GM19240 (cell line): ENCODE measurements around the gene KCNQ5.

Source experiments
- DNase-seq: peaks from one replicate; pipeline ENCODE4 v3.0.0; 2011; ENCODE audit warnings: low spot score; ENCODE audit not compliant: insufficient read length

KCNQ5 gene

DNA sequence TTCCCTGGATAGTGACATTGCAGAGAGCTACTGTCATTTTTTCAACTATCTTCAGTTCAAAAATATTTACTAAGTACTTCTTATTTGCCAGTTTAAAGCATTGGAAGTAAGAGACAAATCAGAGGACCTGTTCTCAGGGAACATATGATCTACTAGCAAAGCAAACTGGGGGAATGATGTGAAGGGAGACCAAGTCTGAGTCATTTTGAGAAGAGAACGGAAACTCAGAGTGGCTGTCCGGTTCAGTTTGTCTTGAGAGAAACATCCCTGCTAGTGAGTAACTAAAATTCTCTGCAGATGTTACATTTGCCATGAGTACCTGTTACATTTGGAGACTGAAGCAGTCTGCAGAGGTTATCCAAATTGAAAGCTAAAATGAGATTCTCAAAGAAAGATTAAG is 118.3 kb downstream of the KCNQ5 start:
- peak; percentile 15 for DNase-seq

DNA sequence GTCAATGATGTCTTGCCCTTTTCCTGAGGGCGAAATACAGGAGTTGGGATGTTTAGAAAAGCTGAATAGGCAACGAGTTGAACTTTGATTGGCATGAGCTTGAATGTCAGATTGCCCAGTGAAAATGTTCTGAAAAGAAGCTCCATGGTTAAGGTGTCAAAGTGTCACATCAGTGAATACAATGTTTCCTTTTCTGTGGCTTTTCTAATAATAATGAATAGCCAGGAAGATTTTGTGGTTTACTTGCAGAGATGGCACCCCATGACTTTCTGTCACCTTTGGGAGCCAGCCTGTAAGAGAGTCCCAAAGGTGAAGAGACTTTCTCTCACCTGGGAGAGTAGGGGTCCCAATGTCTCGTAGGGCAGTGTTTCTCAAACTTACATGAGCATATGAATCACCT is 119.2 kb downstream of the KCNQ5 start:
- no peak for DNase-seq

DNA sequence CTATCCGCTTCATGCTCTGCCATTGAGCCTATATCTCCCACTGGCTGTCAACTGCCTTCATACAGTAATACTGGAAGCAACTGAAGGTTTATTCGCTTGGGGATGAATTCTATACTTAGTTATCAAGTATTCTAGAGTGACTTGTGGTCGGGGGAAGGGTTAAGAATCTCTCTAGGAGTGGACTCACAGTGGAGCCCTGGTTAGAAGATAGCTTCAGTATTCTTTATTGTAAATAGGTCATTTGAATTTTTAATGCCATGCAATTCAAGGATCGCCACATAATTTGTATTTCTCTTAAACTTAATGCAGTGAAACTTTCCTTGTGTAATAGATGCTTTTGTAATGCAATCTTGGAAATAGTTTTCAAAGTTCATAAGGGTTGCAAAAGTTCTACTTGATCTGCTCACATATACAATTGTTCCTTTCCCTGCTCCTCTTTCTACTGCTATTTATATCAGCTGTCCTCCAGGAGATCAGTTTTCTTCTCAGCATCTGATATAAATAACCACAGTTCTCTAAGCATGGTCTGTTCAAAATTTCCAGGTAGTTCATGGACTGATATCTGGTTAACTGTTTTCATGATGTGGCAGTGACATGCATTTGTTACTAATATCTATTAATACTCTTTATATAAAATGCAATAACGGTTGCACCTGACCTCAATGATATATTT is 120.3 kb downstream of the KCNQ5 start:
- no peak for DNase-seq

DNA sequence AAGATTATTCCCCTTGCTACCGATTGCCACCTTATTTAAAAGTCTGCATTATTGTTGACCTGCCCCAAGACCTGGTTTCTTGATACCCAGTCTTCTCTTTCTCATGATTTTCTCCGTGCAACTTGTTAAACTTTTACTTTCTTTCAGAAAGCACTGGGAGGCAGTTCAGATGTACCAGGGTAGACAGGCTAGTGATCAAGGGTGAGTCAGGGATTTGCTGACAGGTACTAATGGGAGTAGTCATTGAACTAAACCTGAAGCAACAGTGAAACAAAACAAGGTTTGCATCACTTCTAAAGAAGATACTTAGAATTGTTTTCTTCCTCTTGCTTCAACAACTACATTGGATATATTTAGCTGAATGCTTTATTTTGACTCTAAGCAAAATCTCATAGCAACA is 124.4 kb downstream of the KCNQ5 start:
- no peak for DNase-seq

DNA sequence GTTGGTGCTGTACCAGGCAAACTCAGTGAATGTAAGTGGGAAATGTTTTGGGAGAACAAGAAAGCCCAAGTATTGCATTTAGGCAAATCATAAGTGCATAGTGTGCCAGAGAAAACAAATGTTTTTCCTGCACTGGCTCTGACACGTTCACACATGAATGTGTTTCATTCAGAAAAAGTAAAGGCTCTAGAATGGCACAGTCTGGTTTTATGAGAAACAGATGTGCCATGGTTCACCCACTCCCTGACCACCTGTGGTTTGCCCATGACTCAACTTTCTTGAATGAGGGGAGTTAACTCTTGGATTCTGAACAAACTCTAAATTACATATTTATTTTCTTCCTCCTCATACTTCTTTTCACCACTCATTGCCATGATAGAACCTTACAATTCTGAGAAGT is 126.9 kb downstream of the KCNQ5 start:
- no peak for DNase-seq

DNA sequence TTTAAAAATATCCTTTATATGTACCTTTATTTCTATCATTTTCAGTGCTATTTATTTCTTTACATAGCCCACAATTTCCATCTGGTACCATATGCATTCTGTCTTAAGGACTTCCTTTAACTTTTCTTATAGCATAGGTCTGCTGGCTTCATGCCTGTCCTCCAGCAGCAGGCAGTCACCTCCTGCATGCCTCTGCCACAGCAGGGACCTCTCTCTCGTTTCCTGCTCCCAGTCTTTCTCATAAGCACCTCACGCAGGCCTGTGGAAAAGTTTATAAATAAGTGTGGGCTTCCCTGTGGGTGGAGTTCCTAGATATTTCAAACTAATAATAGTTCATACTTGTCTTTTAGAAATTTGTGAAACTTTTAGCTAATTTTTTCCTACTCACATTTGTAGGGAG is 133.9 kb downstream of the KCNQ5 start:
- DNase-seq, result no peak

DNA sequence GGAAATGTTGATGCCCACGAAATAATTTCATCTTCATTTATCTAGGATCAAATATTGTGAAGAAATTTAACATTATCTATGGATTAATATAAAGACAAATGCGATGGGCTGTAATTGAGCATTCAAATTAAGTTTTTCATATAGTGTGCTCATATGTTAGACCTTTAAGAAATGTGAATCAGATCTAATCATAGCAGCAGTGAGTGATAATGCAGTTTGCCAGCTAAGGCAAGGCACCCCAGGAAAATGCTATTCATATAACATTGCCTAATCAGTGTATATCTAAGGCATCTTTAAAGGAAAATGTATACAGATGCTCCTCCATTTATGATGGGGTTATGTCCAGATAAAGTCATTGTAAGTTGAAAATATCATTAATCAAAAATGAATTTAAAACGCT is 135.2 kb downstream of the KCNQ5 start:
- no peak for DNase-seq

DNA sequence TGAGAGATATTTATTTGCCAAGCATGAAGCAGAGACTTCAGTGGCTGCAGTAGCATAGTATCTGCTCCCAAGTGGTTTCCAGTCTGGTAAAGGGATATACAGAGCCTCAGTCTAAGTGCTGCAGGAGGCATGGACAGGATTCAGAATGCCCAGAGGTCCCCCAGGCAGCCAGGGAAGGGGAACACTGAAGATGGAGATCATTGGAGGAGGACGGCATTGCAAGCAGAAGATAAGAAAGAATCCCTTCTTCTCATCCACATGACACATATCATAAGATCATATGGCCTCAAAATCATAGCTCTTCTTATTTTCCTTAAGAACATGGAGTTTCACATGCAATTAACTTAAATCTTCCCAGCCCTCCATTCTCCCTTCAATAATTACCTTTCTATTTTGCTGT is 136.1 kb downstream of the KCNQ5 start:
- no peak for DNase-seq

DNA sequence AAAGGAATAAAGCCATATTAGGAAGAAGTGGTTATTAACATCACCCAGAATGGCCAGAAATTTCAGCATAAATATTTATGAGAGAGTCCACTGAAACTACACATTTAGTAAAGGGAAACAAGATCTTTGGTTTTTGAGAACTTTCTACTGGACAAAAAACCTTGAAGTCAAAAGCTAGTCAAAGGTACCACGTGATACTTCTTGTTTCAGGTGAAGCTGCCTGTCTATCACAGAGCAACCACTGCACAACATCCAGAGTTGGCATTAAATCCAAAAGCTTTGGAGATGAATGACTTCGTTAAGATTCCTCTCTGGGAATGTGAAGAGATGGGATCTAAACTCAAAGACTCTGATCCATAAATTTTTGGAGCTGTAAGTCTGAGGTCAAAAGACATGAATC is 137.0 kb downstream of the KCNQ5 start:
- no peak for DNase-seq

DNA sequence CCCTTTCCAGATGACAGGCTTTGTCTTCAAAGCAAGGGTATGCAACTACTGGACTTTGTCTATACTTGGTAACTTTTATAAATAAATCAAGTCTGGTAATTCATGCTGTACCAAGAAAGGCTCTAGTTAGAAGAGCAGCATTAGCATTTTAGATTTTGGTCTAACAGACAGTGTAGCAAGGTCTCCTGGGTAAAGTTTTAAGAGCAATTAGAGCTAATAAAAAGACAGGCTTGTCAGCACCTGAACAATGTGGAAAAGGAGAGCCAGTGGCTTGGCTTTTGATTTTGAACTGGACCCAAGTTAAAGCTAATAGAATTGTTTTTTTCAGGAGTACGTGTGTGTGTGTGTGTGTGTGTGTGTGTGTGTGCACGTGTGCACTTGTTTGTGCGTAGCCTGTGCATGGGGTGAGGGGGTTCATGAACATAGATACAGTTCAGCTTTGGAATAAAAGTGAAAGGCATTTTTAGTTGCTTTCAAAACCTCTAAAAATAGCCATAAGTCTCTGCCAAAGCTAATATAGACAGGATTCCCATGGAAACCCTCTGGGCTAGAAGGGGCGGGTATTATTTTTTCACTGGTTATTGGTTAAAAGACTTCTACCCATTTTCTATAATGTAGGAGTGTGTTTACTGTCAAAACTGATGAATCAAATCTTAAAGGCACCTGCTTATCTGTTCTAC is 138.4 kb downstream of the KCNQ5 start:
- DNase-seq, result no peak

DNA sequence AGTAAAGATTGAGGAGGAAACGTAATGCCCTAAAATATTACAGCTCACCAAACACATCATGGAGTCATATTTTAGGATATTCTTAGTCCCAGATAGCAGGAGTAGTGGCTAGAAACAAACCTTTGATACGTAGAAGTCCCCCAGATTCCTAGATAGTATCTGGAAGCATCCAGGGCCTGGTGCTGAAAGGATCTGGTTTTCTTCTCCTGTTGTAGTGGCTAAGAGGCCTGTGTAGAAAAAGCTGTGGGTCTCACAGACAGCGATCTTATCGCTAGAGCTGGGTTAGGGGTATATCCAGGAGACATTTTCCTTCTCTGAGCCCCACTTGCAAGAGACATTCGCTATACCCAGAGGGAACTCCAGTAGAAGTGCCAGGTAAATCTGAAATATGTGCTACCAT is 139.9 kb downstream of the KCNQ5 start:
- no peak for DNase-seq

DNA sequence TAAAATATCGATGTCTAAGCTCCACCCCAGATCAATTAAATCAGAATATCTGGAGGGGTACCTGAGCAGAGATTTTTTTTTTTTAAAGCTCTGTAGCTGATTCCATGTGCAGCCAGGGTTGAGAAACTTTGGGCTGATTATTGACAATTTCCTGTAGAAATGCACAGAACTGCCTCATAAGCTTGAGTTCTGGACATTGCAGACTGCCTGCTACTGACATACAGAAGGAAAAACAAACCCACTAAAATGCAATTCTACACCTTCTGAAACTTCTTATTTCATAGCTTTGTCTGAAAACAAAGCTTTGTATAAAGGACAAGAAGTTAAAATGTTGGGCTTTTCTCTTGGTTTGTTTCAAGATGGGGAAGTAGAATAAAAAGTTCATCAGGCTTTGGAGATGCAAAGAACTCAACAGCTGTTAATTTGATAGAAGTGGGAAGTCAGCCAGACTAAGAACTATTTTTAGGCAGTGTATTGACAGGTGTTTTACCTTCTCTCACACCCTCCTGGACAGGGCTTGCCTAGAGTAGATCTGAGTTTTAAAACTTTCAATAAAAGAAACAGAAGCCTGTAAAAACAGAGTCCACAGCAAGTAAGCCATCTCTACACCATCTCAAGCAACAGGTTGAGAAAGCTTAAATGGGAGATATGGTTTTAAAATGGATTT is 147.7 kb downstream of the KCNQ5 start:
- no peak for DNase-seq

DNA sequence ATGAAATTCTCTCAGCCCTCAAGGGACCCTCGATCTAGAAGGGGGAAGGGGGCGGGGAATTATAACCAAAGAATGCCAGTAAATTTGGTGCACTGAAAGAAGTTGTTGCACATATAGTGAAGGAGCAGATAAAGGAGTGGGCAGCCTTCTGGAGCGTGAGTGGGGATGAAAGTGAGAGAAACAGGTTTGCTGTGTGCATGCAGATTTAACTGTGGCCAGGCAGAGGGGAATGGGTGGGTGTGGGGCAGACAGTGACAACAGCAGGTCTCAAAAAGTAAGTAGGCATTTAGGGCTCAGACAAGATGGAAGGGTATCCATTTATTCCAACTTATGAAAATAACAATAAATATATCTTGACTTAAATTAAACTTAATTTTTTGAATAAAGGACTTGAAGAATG is 149.1 kb downstream of the KCNQ5 start:
- DNase-seq, result no peak

DNA sequence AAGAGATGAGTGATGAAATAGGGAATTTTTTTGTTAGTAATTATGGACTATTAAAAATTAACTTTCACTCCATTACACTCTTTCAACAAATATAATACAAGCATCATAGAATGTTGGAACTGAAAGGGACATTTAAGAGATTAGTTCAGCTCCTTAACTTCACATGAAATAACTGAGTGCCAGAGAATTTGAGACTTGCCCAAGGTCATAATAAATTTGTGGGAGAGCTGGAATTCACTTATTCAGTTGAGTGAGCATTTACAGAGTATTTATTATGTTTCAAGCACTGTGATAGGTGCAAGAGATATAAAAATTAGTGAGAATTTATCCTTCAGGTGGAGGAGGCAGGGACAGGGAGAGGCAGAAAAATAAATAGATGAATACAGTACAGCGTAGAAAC is 154.6 kb downstream of the KCNQ5 start:
- DNase-seq, result no peak

DNA sequence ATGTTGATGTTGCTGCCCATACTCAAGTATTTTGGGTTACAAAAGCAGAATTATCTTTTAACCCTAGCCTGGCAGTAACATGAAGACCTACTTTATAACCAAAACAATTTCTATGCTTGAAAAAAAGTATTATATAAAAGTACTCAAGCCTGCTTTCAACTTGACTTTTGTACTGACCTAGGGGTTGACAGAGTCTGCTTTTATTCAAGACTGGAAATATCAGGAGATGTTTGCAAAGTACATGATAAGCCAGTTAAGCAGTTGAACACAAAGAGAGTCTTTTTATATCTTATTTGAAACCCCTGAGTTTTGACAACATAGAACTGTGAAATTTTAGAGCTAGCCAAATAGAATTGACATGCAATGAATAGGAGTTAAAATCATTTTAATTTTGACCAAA is 159.8 kb downstream of the KCNQ5 start:
- no peak for DNase-seq

DNA sequence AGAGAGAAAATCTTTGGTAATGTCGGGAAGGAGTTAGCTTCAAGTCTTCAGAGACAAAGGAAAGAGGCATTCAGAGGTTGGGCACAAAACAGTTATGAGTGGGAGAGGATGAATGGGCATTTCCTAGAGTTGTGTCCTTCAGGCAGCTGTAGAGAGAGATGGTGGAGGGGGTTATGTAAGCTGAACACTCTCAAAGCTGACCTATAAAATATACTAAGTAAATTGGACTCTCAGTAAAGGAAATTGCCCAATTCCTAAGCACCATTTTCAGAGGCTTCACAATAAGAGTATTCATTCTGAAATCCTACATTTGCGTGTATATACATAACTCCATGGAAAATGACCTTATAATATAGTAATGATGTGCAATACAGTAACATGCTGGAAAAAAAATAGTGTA is 161.2 kb downstream of the KCNQ5 start:
- DNase-seq, result no peak

DNA sequence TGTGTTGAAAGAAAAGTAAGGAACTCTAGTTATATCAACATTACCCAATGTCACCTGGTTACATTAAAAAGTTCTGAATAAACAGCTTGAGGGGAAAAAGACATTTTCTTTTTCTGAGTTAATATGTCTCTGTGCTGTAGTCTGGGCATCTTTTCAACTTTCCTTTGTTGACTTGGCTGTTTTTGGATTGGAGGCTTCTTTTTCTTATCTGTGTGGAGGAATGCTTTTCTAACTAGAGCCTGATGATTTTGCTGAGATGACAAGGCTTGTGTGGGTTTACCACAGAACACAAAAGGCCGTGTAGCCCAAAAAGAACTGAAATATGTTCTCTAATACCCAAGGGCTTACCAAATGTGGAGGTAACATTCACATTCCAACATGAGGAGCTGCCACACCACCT is 161.8 kb downstream of the KCNQ5 start:
- DNase-seq, result no peak

DNA sequence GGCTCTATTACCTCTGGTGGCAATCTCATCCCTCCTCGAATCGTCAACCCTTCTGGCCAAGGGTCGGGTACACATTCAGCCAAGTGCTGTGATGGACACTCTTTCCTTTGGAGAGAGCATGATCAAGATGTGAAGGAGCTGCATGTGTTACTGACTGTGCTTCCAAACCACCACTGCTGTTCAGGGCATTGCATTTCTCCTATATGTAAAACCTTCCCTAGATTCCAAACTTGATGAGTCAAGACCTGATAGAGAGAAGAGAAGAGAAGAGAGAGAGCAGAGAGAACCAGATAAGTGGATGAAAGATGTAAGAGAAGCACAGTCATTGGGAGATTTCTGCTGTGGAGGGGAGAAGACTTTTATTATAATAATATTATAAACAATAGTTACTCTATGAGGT is 162.2 kb downstream of the KCNQ5 start:
- no peak for DNase-seq

DNA sequence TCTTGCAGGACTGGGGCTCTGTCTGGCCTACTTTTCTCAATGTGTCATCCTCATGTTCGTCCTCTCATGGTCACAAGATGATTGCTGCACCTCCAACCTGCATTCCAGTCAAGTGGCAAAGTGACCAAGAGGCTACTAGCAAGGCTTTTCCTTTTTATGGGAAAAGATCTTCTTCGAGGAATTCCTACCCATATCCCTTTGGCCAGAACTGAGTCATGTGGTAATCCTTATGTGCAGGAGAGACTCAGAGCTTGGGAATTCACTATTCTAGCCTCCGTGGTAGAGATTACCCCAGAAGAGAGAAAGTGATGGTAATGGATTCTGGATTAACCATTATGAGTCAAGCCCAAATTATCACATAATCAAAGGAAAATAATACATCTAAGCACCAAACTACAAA is 162.7 kb downstream of the KCNQ5 start:
- DNase-seq, result no peak

DNA sequence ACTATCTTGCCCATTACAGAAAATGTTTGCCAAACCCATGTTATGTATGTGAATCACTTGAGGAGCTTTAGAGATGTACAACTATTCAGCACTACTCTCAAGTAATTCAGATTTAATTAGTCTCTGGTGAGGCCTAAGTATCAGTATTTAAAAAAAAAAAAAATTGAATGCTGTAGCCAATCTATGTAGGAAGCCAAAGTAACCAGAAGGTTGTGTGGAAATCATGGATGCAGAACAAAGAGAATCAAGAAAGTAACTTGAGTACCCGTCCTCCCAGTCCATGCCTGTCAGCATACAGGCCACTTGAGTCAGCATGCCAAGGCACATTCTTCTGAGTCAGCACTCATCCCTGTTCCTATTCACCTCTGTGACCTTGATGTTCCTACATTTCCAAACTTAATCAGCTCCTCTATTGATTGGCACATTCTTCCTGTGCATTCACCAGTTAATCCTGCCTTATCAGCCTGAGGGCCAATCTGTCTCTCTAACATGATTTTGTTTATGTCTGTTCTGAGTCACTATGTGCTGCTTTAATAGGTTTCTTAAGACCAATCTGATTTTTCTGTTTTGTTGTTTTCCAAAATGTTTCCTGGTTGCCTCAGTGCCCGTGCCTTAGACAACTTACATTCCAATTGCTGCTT is 165.6 kb downstream of the KCNQ5 start:
- DNase-seq, result no peak

DNA sequence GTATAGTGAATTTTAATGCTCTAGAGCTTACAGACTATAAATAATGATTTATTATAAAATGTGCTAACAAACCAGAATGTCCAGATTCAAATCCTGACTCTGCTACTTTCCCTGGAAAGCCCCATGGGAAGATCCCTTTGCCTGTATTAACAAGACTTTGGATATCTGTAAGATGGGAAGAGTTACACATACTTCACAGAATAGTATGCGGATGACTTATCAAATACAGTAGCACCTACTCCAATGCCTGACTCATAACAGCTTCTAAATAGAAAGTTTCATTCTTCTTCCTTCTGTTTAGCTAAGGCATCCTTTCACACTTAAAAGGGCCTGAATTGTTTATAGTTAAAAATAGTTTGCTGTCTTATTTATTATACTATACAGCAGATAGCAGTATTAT is 166.3 kb downstream of the KCNQ5 start:
- DNase-seq, result no peak

DNA sequence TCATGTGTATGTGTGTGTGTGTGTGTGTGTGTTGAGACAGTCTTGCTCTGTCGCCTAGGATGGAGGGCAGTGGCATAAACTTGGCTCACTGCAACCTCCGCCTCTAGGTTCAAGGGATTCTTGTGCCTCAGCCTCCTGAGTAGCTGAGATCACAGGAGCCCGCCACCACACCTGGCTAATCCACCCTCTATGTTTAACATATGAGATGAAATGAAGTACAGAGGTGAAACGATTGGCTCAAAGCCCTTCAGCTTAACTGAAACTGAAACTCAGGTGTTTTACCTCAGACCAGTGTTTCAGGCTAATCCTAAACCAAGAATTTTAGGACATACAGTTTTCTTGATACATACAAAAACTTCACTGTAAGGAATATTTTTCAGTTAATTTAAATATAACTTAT is 167.3 kb downstream of the KCNQ5 start:
- no peak for DNase-seq

DNA sequence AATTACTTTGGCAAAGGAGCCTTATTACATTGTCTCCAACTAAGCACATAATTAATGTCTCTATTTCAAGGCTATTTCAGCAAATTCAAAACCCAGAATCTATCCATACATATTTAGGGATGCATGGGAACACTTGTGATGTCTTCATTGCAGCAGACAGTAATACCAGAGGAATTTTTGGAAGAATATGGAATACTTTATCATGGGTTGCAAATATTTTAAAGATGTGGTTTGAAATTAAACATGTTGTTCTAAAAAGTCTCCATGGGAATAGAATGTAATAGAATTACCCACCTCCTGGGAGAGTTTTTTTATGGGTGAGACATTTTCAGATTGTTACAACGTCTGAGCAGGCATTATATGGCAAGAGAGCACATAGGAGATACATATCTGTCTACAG is 170.8 kb downstream of the KCNQ5 start:
- no peak for DNase-seq
